Measurements from ENCODE around the gene GRAMD4. TPM values are rescaled to one million over a fixed set of nuclear protein-coding genes. Genes with fewer than 3 reads are reported as not detected.

GRAMD4 gene
- total RNA-seq, 2 donors from 2014 or later: 178 to 213 TPM

DNA sequence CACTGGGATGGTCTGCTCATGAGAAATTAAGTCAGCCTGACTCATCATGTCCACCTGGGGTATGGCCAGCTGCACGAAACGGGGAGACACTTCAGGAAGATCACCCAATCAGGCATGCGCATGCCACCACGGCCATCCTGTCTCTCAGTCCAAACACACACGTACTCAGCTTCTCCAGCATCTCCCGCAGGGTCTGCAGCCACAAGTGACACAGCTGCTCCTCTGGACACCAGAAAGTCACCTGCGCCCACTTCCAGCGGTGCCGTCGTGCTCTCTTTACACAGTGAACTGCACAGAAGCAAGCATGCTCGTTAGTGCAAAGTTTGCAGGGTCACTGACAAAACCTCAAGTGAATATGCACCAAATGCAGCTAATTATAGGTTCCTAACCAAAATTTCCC is 99.7 kb downstream of the GRAMD4 start:
- ATAC-seq (no peak), DNase-seq (no peak)
- intact Hi-C loops (cut with DNase I, micrococcal nuclease): no loop called here

DNA sequence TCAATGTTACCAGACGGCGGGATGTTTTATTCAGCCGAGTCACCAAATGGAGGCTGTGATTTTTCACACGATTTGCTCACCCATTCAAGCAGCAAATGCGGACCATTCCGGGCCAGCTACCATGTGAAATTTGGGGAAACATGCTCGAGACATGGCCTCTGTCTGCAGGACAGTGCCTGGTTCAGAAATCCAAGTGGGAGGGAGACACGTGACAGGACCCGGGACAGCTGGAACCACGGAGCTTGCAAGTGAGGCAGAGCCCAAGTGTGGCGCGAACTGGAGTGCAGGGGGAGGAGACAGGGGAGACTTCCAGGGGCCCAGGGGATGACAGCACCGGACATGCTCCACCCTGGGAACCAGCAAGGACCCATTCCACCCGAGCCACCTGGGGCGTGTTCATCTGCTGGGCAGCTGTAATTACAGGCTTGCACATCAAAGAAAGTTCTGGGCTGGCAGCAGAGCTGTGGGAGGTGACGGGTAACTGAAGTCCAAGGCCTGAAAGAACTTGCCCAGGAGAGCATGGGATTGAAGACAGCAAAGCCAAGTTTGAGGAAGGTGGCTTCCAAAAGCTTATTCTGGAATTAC is 101.4 kb downstream of the GRAMD4 start:
- DNase-seq (no peak), ATAC-seq (peak; percentile 60)
- intact Hi-C loops (cut with DNase I, micrococcal nuclease): no loop called here

DNA sequence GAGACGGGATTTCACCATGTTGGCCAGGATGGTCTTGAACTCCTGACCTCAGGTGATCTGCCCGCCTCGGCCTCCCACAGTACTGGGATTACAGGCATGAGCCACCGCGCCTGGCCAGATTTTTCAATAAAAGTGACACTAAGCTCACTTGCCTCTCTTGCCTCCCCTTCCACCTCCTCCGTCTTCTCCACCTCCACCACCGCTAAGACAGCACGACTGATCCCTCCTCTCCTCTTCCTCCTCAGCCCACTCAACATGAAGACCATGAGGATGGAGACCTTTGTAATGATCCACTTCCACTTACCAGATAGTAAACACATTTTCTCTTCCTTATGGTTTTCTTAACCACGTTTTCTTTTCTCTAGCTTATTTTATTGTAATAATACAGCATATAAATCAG is 103.7 kb downstream of the GRAMD4 start:
- no peak for DNase-seq
- intact Hi-C loops (cut with DNase I, micrococcal nuclease): no loop called here
- ATAC-seq: no peak

GRCh38 chr22:46725096-46725495 is 104.9 kb downstream of the GRAMD4 start:
- intact Hi-C loops (cut with DNase I, micrococcal nuclease): no loop called here
- DNase-seq (no peak), ATAC-seq (no peak)

DNA sequence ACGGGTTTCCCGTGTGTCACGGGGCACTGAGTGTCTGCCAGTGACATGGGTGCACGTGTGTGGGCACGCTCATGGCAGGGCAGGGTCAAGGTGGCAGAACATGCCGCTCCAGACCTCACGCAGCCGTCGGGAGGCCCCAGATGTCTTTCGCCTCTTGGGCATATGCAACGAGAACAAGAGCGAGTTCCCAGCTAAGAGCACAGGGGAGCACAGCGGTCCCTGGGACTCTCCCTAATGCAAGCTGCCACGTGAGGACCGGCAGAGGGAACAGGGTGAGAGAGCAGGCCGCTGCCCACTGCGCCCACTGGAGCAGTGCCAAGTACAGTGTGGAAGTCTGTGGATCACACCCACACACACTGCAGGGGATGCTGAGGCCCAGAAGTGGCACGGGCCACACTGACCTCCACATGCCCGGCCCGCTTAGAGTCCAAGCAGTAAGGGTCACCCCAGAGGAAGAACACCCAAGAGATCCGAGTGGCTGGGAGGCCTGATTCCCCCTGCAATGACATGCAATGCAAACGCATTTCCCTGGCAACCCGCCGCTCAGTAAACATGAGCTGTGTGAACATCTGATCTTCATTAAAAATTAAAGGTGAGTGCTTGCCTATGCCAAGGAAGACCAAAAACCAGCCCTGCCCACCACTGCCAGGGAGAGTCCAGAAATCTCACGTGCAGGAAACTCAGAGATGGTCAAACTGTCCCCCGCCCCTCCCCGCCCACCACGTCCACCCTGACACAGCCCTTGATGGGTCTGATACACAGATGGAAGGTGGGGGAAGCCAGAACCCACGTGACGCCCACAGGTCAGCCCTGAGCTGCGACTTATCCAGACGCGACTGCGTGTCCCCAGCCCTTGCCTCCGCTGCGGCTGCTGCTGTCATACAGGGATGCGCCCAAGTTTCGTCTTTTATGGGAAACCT is 106.1 kb downstream of the GRAMD4 start:
- intact Hi-C loops (cut with DNase I, micrococcal nuclease): no loop called here
- DNase-seq (no peak), ATAC-seq (peak; percentile 34)

DNA sequence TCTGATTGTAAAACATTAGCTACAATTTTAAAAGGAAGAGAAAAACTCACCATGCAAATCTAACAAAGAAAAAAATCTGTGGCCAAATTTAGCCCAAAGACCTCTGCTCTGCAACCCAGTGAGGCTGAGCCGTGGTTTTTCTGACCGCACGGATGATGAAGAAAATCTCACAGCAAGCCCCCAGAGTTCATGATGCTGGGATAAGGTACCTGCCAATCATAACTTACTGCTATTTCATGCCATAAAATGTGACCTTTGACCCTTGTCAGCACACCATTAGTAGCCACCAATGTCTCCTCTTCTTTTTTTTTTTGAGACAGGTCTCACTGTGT is 106.8 kb downstream of the GRAMD4 start:
- intact Hi-C loops (cut with DNase I, micrococcal nuclease): no loop called here
- ATAC-seq (no peak), DNase-seq (no peak)

DNA sequence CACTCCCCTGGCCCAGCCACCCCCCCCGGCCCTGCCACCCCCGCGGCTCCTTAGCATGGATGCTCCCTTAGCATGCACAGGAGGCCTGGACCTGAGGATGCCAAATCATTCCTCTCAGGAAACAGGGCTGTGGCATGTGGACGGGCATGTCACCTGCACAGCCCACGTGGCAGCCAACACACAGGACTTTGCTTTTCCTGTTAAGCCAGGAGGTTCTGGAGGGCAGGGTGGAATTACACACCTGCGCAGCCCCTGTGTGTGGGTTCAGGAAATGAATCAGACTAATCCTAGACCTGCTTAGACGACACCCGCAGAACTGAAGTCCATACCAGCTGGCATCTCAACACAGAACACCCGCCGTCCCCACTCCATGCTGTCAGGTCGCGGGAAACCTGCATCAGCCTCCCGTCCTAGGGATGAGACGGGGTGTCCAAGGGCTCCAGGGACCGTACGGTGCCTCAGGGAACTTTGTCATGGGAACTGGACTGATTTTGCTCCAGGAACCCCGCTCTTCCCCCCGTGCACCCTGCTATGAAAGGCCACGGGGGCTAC is 107.7 kb downstream of the GRAMD4 start:
- DNase-seq (no peak), ATAC-seq (no peak)
- intact Hi-C loops (cut with DNase I, micrococcal nuclease): no loop called here

GRCh38 chr22:46728470-46728869 is 108.3 kb downstream of the GRAMD4 start:
- no peak for ATAC-seq

More at GRCh38 chr22:46728470-46728869, 108.3 kb downstream of the GRAMD4 start:
- intact Hi-C loops (cut with DNase I, micrococcal nuclease): no loop called here
- DNase-seq: no peak

Other genes with a start within 250 kb of the GRAMD4 start
- gene CELSR1, start 82.8 kb upstream of the GRAMD4 start, total RNA-seq: 1 to 10 TPM; 1.8 to 4.9 TPM
- gene CERK, start 117.9 kb downstream of the GRAMD4 start, total RNA-seq: 10 to 100 TPM; 35.4 to 39.9 TPM
- gene TBC1D22A, start 142.3 kb downstream of the GRAMD4 start, total RNA-seq: 10 to 100 TPM; 40.7 to 45.2 TPM

Data from left colon (tissue), 2 donors.